Gastrocnemius medialis (tissue), 4 donors: Measurements from ENCODE around the gene COLGALT1. TPM values are rescaled to one million over a fixed set of nuclear protein-coding genes. Genes with fewer than 3 reads are reported as not detected.
"Not testable (repeated sequence)": the region's sequence is repeated elsewhere in the genome, so short reads cannot be mapped to it uniquely, and the experiment has no call there.

Experiments used
- ATAC-seq, 2 donors: fragments of 150-250 bp; one replicate each; pipeline ENCODE4 v1.9.1; 2016
- DNase-seq, 2 donors: peaks; one replicate each; pipeline ENCODE4 v3.0.0-alpha.2; 2019
- H3K27ac ChIP-seq, 4 donors: fragments of 200-600 bp; sonication (generic); 1 replicate in 1 of 4; 2 replicates in 3 of 4; pipeline ENCODE4 v1.5.1; 2016 to 2018; ENCODE audit warnings: mild to moderate bottlenecking in 2 of 4, moderate library complexity in 1 of 4
- H3K27me3 ChIP-seq, 3 donors: fragments of 200-600 bp; sonication (generic) in 2 of 3; 1 replicate in 1 of 3; 2 replicates in 2 of 3; pipeline versions ENCODE4 v1.5.1 to v1.6.0; 2016 to 2019; ENCODE audit warnings: mild to moderate bottlenecking in 1 of 3, moderate library complexity in 1 of 3
- H3K36me3 ChIP-seq, 2 donors: fragments of 200-600 bp; sonication (generic) in 1 of 2; one replicate each; pipeline ENCODE4 v1.5.1; 2017 to 2018
- H3K4me1 ChIP-seq, 2 donors: fragments of 200-600 bp; sonication (generic) in 1 of 2; one replicate each; pipeline ENCODE4 v1.5.1; 2016 to 2017; ENCODE audit warnings: mild to moderate bottlenecking in 2 of 2
- H3K4me3 ChIP-seq, 4 donors: fragments of 200-600 bp; sonication (generic) in 3 of 4; 1 replicate in 1 of 4; 2 replicates in 3 of 4; pipeline ENCODE4 v1.5.1; 2016 to 2019; ENCODE audit warnings: mild to moderate bottlenecking in 2 of 4
- H3K9me3 ChIP-seq, 3 donors: fragments of 200-600 bp; sonication (generic) in 2 of 3; 1 replicate in 1 of 3; 2 replicates in 2 of 3; pipeline ENCODE4 v1.5.1; 2016 to 2019
- POLR2A ChIP-seq, 2 donors: fragments of 450-650 bp; IDR thresholded peaks; one replicate each; pipeline ENCODE4 v1.6.1; 2017; ENCODE audit warnings: antibody characterized with exemption in 2 of 2, mild to moderate bottlenecking in 2 of 2, moderate library complexity in 2 of 2
- in situ Hi-C, 4 donors: fragments of 200-750 bp; cut with MboI; loops; one replicate each; pipeline versions ENCODE4 v1.15.0 to v1.8.0; 2017; ENCODE audit warnings: low sequenced_read_pairs in 4 of 4
- intact Hi-C: fragments of 100-400 bp; cut with DNase I; formaldehyde crosslinking; loops from one replicate; pipeline ENCODE4 v1.15.1; 2023; ENCODE audit warnings: low total_unique reads
- total RNA-seq, 4 donors: library from RNA; depleted of rRNA; stranded (reverse); fragments of >200 nt; gene quantifications; one replicate each; pipeline versions ENCODE4 v1.1.0 to v1.2.3, GENCODE V29; 2016
- TF ChIP-seq, protein P1 (sequence below), 5 experiments: fragments of 450-650 bp in 3 of 5; fragments of 200-600 bp in 2 of 5; sonication (generic) in 2 of 5; IDR thresholded peaks in 4 of 5; conservative IDR thresholded peaks in 1 of 5; 1 replicate in 4 of 5; 2 replicates in 1 of 5; pipeline ENCODE4 v1.5.1; 2016 to 2019; ENCODE audit warnings: antibody characterized with exemption in 5 of 5, mild to moderate bottlenecking in 3 of 5, moderate library complexity in 3 of 5

Gene COLGALT1
- total RNA-seq, 4 donors from 2014 or later: 16.6 to 33.2 (median 27.5) TPM

GRCh38 chr19:17565611-17566010, 10.2 kb downstream of the COLGALT1 start:
- H3K4me1 ChIP-seq: peaks cover 13 to 16% of the 10 kb centered on the region in 2 donors
- no peak for ATAC-seq
- H3K4me3 ChIP-seq: no peak overlapping the region
- intact Hi-C loops (no loop called here), in situ Hi-C loops (no loop called here)
- no peak for TF ChIP-seq POLR2A (IDR thresholded peaks at IDR 0.05)
- TF ChIP-seq, protein P1, sequence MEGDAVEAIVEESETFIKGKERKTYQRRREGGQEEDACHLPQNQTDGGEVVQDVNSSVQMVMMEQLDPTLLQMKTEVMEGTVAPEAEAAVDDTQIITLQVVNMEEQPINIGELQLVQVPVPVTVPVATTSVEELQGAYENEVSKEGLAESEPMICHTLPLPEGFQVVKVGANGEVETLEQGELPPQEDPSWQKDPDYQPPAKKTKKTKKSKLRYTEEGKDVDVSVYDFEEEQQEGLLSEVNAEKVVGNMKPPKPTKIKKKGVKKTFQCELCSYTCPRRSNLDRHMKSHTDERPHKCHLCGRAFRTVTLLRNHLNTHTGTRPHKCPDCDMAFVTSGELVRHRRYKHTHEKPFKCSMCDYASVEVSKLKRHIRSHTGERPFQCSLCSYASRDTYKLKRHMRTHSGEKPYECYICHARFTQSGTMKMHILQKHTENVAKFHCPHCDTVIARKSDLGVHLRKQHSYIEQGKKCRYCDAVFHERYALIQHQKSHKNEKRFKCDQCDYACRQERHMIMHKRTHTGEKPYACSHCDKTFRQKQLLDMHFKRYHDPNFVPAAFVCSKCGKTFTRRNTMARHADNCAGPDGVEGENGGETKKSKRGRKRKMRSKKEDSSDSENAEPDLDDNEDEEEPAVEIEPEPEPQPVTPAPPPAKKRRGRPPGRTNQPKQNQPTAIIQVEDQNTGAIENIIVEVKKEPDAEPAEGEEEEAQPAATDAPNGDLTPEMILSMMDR (IDR thresholded peaks at IDR 0.05 in 4 of 5, conservative IDR thresholded peaks at IDR 0.05 in 1 of 5): no peak
- no peaks in the 10 kb centered on the region for H3K27me3 ChIP-seq
- H3K9me3 ChIP-seq: no peaks in the 10 kb centered on the region
- H3K36me3 ChIP-seq: peaks cover 0 to 52% of the 10 kb centered on the region in 2 donors
- DNase-seq: no peak
- H3K27ac ChIP-seq: peak overlapping the region in 2 of 4 donors; percentile 23 to 36

- intact Hi-C loops (no loop called here), in situ Hi-C loops (no loop called here)
- Histone ChIP-seq H3K27ac (no peak overlapping the region), H3K9me3 (no peaks in the 10 kb centered on the region), H3K4me3 (no peak overlapping the region), H3K4me1 (peaks cover 13 to 16% of the 10 kb centered on the region in 2 donors), H3K27me3 (no peaks in the 10 kb centered on the region), H3K36me3 (peaks cover 0 to 60% of the 10 kb centered on the region in 2 donors)
- TF ChIP-seq, protein P1 (IDR thresholded peaks at IDR 0.05 in 4 of 5, conservative IDR thresholded peaks at IDR 0.05 in 1 of 5): no peak
- TF ChIP-seq POLR2A (IDR thresholded peaks at IDR 0.05): no peak
- no peak for ATAC-seq
- DNase-seq: no peak
Measured at GRCh38 chr19:17567940-17568339, 12.5 kb downstream of the COLGALT1 start.

- DNase-seq, H3K9me3 ChIP-seq, H3K4me1 ChIP-seq, ATAC-seq, H3K4me3 ChIP-seq, H3K27me3 ChIP-seq, H3K27ac ChIP-seq, intact Hi-C loops: not testable (repeated sequence)
- H3K36me3 ChIP-seq: peaks cover 0 to 58% of the 10 kb centered on the region in 2 donors
- in situ Hi-C loops: loop anchor here in 1 of 4 donors (10.0 kb wide), 1 partner anchor 115 kb away; no protein-coding TSS in a partner anchor
Measured at GRCh38 chr19:17570291-17570690, 14.8 kb downstream of the COLGALT1 start.

DNA sequence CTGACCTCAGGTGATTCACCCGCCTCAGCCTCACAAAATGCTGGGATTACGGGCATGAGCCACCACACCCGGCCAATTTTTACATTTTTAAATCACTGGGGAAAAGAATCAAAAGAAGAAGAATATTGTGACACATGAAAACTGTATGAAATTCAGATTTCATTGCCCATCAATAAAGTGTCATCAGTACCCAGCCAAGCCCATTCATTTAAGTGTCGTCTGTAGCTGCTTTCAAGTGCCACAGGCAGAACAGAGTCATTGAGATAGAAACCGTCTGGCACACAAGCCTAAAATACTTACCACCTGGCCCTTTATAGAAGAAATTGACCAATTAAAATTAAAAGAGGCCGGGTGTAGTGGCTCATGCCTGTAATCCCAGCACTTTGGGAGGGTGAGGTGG, 15.3 kb downstream of the COLGALT1 start:
- H3K4me3 ChIP-seq: no peak overlapping the region
- no peaks in the 10 kb centered on the region for H3K27me3 ChIP-seq
- peaks cover 1 to 5% of the 10 kb centered on the region in 2 donors for H3K4me1 ChIP-seq
- DNase-seq (no peak), ATAC-seq (no peak)
- in situ Hi-C loops (loop anchor here in 1 of 4 donors (10.0 kb wide), 1 partner anchor 116 kb away; no protein-coding TSS in a partner anchor), intact Hi-C loops (no loop called here)
- H3K36me3 ChIP-seq: peaks cover 0 to 61% of the 10 kb centered on the region in 2 donors
- no peak for TF ChIP-seq POLR2A (IDR thresholded peaks at IDR 0.05)
- TF ChIP-seq, protein P1 (IDR thresholded peaks at IDR 0.05 in 4 of 5, conservative IDR thresholded peaks at IDR 0.05 in 1 of 5): no peak
- H3K27ac ChIP-seq: no peak overlapping the region
- no peaks in the 10 kb centered on the region for H3K9me3 ChIP-seq

GRCh38 chr19:17572638-17573037, 17.2 kb downstream of the COLGALT1 start:
- H3K9me3 ChIP-seq: no peaks in the 10 kb centered on the region
- no peak overlapping the region for H3K27ac ChIP-seq
- in situ Hi-C loops: loop anchor here in 1 of 4 donors (10.0 kb wide), 1 partner anchor 118 kb away; no protein-coding TSS in a partner anchor
- intact Hi-C loops: no loop called here
- no peaks in the 10 kb centered on the region for H3K4me1 ChIP-seq
- TF ChIP-seq POLR2A (IDR thresholded peaks at IDR 0.05): no peak
- TF ChIP-seq, protein P1 (IDR thresholded peaks at IDR 0.05 in 4 of 5, conservative IDR thresholded peaks at IDR 0.05 in 1 of 5): no peak
- H3K27me3 ChIP-seq: no peaks in the 10 kb centered on the region
- ATAC-seq (no peak), DNase-seq (no peak)
- H3K36me3 ChIP-seq: peaks cover 0 to 68% of the 10 kb centered on the region in 2 donors
- no peak overlapping the region for H3K4me3 ChIP-seq
